MCF 10A (cell line): ENCODE data around the gene TCEAL7. TPM values are rescaled to one million over a fixed set of nuclear protein-coding genes. Genes with fewer than 3 reads are reported as not detected.

Source experiments
- BruUV-seq: library from RNA; stranded (reverse); fragments of 400-500 nt; replicated peaks from 2 replicates; lab custom pipeline; 2021; lab: Mats Ljungman, UMichigan
- CTCF ChIA-PET: fragments of 300-600 bp; sonication (Branson Sonifier 250); formaldehyde crosslinking; extraction: SDS; loops from one replicate; lab custom pipeline; 2021; ENCODE audit warnings: antibody characterized with exemption, inconsistent platforms; lab: Yijun Ruan, JAX
- POLR2A ChIA-PET: fragments of 300-600, 350-650 bp; sonication (Branson Sonifier 250); formaldehyde crosslinking; extraction: SDS; loops from one replicate; lab custom pipeline; 2020; ENCODE audit warnings: antibody characterized with exemption, inconsistent platforms; lab: Yijun Ruan, JAX
- DNase-seq: peaks from one replicate; pipeline ENCODE4 v3.0.0-alpha.2; 2018; ENCODE audit not compliant: unreplicated experiment
- H3K27ac Mint-ChIP-seq: one replicate; pipeline ENCODE4 v1.8.0; 2022; ENCODE audit warnings: mild to moderate bottlenecking, low read depth, mixed read lengths; ENCODE audit not compliant: unreplicated experiment
- H3K27me3 Mint-ChIP-seq: one replicate; pipeline ENCODE4 v1.8.0; 2022; ENCODE audit warnings: mixed read lengths; ENCODE audit not compliant: insufficient read depth, unreplicated experiment
- H3K36me3 Mint-ChIP-seq: one replicate; pipeline ENCODE4 v1.8.0; 2022; ENCODE audit warnings: mild to moderate bottlenecking, moderate library complexity, mixed read lengths; ENCODE audit not compliant: insufficient read depth, unreplicated experiment
- H3K4me1 Mint-ChIP-seq: one replicate; pipeline ENCODE4 v1.8.0; 2022; ENCODE audit warnings: mixed read lengths; ENCODE audit not compliant: insufficient read depth, unreplicated experiment
- H3K4me3 Mint-ChIP-seq: one replicate; pipeline ENCODE4 v1.8.0; 2022; ENCODE audit warnings: mild to moderate bottlenecking, moderate library complexity, mixed read lengths; ENCODE audit not compliant: unreplicated experiment
- H3K9me3 Mint-ChIP-seq: one replicate; pipeline ENCODE4 v1.8.0; 2022; ENCODE audit warnings: mixed read lengths; ENCODE audit not compliant: unreplicated experiment
- intact Hi-C: fragments of 100-400 bp; cut with micrococcal nuclease; formaldehyde crosslinking; loops from 2 replicates; pipeline ENCODE4 v1.14.1; 2022
- total RNA-seq: library from RNA; stranded (reverse); gene quantifications from 2 replicates; pipeline ENCODE4 v1.2.3, GENCODE V29; 2022
- TF ChIP-seq, protein P1 (sequence below): fragments of 200-600 bp; IDR thresholded peaks from one replicate; pipeline ENCODE4 v1.8.0; 2022; ENCODE audit warnings: antibody characterized with exemption, mild to moderate bottlenecking; ENCODE audit not compliant: unreplicated experiment

The TCEAL7 gene
- total RNA-seq, 1 experiment from 2014 or later: not detected

DNA sequence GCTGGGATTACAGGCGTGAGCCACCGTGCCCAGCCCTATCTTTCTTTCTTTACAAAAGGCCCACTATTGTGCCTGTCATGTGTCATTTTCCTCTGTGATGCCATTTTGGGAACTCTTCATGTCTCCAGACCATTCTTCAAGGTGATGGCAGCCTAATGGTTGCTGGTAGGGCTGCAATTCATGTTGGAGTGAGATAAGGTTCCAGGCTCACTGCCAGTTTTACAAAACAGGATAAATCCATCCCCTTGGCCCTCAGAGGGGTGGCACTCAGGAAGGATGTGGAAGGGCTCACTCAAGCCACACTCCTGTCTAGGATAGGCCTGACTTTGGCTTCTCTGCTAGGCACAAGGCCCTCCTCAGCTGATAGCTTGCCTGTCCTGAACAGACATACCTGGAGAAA is 30.1 kb downstream of the TCEAL7 start:
- no peaks in the 10 kb centered on the region for H3K9me3 Mint-ChIP-seq
- TF ChIP-seq, protein P1, sequence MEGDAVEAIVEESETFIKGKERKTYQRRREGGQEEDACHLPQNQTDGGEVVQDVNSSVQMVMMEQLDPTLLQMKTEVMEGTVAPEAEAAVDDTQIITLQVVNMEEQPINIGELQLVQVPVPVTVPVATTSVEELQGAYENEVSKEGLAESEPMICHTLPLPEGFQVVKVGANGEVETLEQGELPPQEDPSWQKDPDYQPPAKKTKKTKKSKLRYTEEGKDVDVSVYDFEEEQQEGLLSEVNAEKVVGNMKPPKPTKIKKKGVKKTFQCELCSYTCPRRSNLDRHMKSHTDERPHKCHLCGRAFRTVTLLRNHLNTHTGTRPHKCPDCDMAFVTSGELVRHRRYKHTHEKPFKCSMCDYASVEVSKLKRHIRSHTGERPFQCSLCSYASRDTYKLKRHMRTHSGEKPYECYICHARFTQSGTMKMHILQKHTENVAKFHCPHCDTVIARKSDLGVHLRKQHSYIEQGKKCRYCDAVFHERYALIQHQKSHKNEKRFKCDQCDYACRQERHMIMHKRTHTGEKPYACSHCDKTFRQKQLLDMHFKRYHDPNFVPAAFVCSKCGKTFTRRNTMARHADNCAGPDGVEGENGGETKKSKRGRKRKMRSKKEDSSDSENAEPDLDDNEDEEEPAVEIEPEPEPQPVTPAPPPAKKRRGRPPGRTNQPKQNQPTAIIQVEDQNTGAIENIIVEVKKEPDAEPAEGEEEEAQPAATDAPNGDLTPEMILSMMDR: no peak
- no peak overlapping the region for H3K27ac Mint-ChIP-seq
- BruUV-seq: no TSS peak
- H3K27me3 Mint-ChIP-seq: peaks cover 56% of the 10 kb centered on the region
- intact Hi-C loops: no loop called here
- H3K4me3 Mint-ChIP-seq: no peak overlapping the region
- POLR2A ChIA-PET: interaction anchor here (0.6 to 0.7 kb wide), 2 partner anchors 105 to 702 kb away, joined by 3 read pairs; partner anchors contain the start of gene TCEAL8
- DNase-seq: no peak
- peaks cover 12% of the 10 kb centered on the region for H3K4me1 Mint-ChIP-seq
- CTCF ChIA-PET: no interaction called here
- H3K36me3 Mint-ChIP-seq: peaks cover 25% of the 10 kb centered on the region

DNA sequence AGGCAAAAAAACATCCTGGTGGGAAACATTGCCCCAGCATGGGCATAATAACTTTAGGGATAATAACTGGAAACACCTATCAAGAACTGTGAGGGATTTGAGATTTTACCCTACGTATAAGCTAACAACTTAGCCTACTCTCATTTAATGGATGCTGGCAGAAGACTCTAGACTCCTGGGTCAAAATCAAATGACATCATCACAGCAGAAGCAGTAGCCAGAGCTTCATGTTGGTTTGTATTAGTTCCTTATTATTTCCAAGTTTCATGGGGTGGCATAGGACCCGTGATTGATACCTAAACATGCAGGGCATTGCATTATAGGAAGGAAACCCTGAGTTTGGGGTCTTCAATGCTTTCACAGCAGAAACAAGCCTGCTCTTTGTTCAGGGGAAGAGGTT is 30.9 kb downstream of the TCEAL7 start:
- intact Hi-C loops: no loop called here
- H3K4me3 Mint-ChIP-seq: no peak overlapping the region
- DNase-seq: no peak
- H3K9me3 Mint-ChIP-seq: no peaks in the 10 kb centered on the region
- no TSS peak for BruUV-seq
- TF ChIP-seq, protein P1: no peak
- peaks cover 57% of the 10 kb centered on the region for H3K27me3 Mint-ChIP-seq
- peaks cover 25% of the 10 kb centered on the region for H3K36me3 Mint-ChIP-seq
- POLR2A ChIA-PET: no interaction called here
- H3K27ac Mint-ChIP-seq: no peak overlapping the region
- CTCF ChIA-PET: no interaction called here
- H3K4me1 Mint-ChIP-seq: peaks cover 12% of the 10 kb centered on the region

DNA sequence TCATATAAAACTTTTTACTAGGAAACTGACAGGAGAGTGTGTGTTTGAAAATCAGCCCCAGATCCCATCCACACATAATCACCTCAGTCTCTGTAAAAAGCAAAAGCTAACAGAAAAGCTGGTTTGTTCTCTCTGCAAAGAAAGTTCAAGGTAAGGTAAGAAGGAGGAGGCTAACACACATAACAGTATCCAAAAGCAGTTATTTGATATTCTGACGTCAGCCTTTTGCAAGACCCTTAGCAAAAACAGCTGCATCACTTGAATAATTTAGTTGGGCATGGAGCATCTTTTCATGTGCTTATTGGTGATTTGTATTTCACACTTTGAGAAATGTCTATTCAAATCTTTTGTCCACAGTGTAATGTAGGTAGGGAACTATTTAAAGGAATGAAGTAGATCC is 31.8 kb downstream of the TCEAL7 start:
- Mint-ChIP-seq H3K9me3 (no peaks in the 10 kb centered on the region), H3K36me3 (peaks cover 31% of the 10 kb centered on the region), H3K27ac (no peak overlapping the region), H3K4me1 (peaks cover 12% of the 10 kb centered on the region), H3K4me3 (no peak overlapping the region), H3K27me3 (peaks cover 58% of the 10 kb centered on the region)
- ChIA-PET CTCF (no interaction called here), POLR2A (interaction anchor here (0.6 to 1.4 kb wide), 6 partner anchors 10 to 108 kb away, joined by 3 to 10 read pairs (median 3); no protein-coding TSS in a partner anchor)
- no TSS peak for BruUV-seq
- intact Hi-C loops: no loop called here
- TF ChIP-seq, protein P1: no peak
- no peak for DNase-seq

DNA sequence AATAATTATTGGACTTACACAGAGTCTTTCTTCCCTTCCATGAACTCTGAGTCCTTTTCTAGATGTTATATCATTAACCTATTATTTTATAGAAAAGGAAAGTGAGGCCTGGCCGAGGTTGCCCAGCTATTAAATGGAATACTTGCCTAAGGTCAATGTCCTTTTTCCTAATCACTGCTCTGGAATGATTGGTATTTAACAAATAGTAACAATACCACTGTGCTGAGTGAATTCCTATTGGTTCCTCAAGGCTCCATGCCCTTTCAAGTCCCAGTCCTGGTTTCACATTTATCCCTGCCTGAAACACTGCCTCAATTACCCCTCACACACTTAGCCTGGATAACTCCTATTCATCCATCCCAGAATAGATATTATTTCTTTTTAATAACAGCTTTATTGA is 32.4 kb downstream of the TCEAL7 start:
- Mint-ChIP-seq H3K4me3 (no peak overlapping the region), H3K27me3 (peaks cover 58% of the 10 kb centered on the region), H3K36me3 (peaks cover 28% of the 10 kb centered on the region), H3K4me1 (peaks cover 17% of the 10 kb centered on the region), H3K27ac (peak overlapping the region; percentile 9), H3K9me3 (no peaks in the 10 kb centered on the region)
- ChIA-PET POLR2A (interaction anchor here (0.6 to 1.4 kb wide), 7 partner anchors 9 to 109 kb away, joined by 3 to 10 read pairs (median 3); partner anchors contain the start of gene BEX3), CTCF (no interaction called here)
- intact Hi-C loops: no loop called here
- no peak for DNase-seq
- no TSS peak for BruUV-seq
- TF ChIP-seq, protein P1: no peak
